Vagina (tissue), 2 donors: ENCODE measurements around the gene JAG1. TPM values are rescaled to one million over a fixed set of nuclear protein-coding genes. Genes with fewer than 3 reads are reported as not detected.

Experiments
- DNase-seq, 2 donors: peaks; one replicate each; pipeline ENCODE4 v3.0.0-alpha.2; 2017; ENCODE audit errors: extremely low spot score in 2 of 2
- H3K27ac ChIP-seq: fragments of 200-600 bp; sonication (generic); one replicate; pipeline ENCODE4 v1.5.1; 2019
- H3K27me3 ChIP-seq: fragments of 200-600 bp; sonication (generic); one replicate; pipeline ENCODE4 v1.5.1; 2019
- H3K36me3 ChIP-seq, 2 donors: fragments of 200-600 bp; sonication (generic); one replicate each; pipeline ENCODE4 v1.5.1; 2017 to 2019
- H3K4me1 ChIP-seq: fragments of 200-600 bp; sonication (generic); one replicate; pipeline ENCODE4 v1.5.1; 2019
- H3K4me3 ChIP-seq, 2 donors: fragments of 200-600 bp; sonication (generic); 1 replicate in 1 of 2; 2 replicates in 1 of 2; pipeline ENCODE4 v1.5.1; 2016 to 2019
- H3K9me3 ChIP-seq: fragments of 200-600 bp; sonication (generic); one replicate; pipeline ENCODE4 v1.5.1; 2019
- POLR2A ChIP-seq, 2 donors: fragments of 450-650 bp; IDR thresholded peaks; one replicate each; pipeline ENCODE4 v1.6.1; 2017; ENCODE audit warnings: antibody characterized with exemption in 2 of 2, mild to moderate bottlenecking in 2 of 2, moderate library complexity in 2 of 2
- POLR2AphosphoS5 ChIP-seq, 2 donors: sonication (generic); formaldehyde crosslinking; IDR thresholded peaks; one replicate each; pipeline ENCODE4 v1.9.0; 2017; ENCODE audit warnings: antibody characterized with exemption in 2 of 2, mild to moderate bottlenecking in 2 of 2, low read depth in 1 of 2; ENCODE audit not compliant: insufficient read depth in 1 of 2
- intact Hi-C: fragments of 100-400 bp; cut with DNase I; formaldehyde crosslinking; loops from one replicate; pipeline ENCODE4 v1.15.1; 2023
- total RNA-seq: library from RNA; depleted of rRNA; stranded (reverse); fragments of >200 nt; gene quantifications from one replicate; pipeline ENCODE4 v1.2.3, GENCODE V29; 2016
- TF ChIP-seq, protein P1 (sequence below), 3 experiments: fragments of 450-650 bp in 2 of 3; fragments of 200-600 bp in 1 of 3; sonication (generic) in 1 of 3; IDR thresholded peaks; one replicate each; pipeline ENCODE4 v1.5.1; 2017 to 2019; ENCODE audit warnings: antibody characterized with exemption in 3 of 3, mild to moderate bottlenecking in 2 of 3, moderate library complexity in 2 of 3

Gene JAG1
- total RNA-seq, 1 donor from 2014 or later, result 185 TPM

DNA sequence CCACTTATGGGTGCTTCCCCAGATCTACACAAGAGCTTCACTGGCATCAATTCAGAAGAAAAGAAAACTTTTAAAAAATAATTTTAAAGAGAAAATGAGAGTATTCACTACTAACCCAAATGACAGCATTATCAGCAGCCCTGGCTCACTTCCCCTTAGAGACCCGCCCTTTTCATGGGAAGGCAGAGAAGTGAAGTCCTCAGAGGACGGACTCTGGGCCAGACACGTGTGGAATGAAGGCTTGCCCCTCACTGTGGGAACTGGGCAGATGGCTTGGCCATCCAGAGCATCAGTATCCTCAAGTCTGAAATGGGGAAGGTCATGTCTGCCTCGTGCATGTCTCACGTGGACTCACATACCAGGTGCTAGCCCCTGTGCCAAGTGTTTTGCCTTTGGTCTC lies 63.5 kb downstream of the JAG1 start:
- H3K27me3 ChIP-seq, result no peaks in the 10 kb centered on the region
- peak overlapping the region; percentile 76 for H3K27ac ChIP-seq
- H3K9me3 ChIP-seq, result no peaks in the 10 kb centered on the region
- DNase-seq, result no peak
- H3K4me1 ChIP-seq, result peaks cover 12% of the 10 kb centered on the region
- TF ChIP-seq POLR2AphosphoS5 (IDR thresholded peaks at IDR 0.05; ENCODE audit: insufficient read depth in 1 of 2, low read depth in 1 of 2) (no peak), POLR2A (IDR thresholded peaks at IDR 0.05) (no peak)
- TF ChIP-seq, protein P1, sequence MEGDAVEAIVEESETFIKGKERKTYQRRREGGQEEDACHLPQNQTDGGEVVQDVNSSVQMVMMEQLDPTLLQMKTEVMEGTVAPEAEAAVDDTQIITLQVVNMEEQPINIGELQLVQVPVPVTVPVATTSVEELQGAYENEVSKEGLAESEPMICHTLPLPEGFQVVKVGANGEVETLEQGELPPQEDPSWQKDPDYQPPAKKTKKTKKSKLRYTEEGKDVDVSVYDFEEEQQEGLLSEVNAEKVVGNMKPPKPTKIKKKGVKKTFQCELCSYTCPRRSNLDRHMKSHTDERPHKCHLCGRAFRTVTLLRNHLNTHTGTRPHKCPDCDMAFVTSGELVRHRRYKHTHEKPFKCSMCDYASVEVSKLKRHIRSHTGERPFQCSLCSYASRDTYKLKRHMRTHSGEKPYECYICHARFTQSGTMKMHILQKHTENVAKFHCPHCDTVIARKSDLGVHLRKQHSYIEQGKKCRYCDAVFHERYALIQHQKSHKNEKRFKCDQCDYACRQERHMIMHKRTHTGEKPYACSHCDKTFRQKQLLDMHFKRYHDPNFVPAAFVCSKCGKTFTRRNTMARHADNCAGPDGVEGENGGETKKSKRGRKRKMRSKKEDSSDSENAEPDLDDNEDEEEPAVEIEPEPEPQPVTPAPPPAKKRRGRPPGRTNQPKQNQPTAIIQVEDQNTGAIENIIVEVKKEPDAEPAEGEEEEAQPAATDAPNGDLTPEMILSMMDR (IDR thresholded peaks at IDR 0.05), result no peak
- intact Hi-C loops, result no loop called here
- H3K4me3 ChIP-seq, result no peak overlapping the region
- H3K36me3 ChIP-seq, result no peaks in the 10 kb centered on the region

DNA sequence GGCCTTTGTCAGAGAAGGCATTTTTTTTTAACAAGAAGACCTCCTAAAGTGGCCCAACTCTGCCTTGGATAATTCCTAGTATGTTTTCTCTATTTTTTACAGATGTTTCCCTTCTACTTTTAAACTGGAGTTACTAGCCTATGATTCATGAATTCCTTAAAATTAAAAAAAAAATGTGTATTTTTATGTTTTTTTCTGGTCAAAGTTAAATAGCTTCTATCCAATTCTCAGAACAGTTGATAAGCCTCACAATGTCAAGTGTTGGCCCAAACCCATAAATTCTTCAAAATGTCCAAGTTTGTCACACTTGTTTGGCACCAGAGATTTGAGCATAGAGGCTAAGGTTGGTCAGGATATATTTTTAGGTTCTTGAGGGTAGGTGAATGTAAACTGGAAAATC lies 64.0 kb downstream of the JAG1 start:
- Histone ChIP-seq H3K27ac (peak overlapping the region; percentile 76), H3K9me3 (no peaks in the 10 kb centered on the region), H3K27me3 (no peaks in the 10 kb centered on the region), H3K4me1 (peaks cover 16% of the 10 kb centered on the region), H3K36me3 (no peaks in the 10 kb centered on the region), H3K4me3 (no peak overlapping the region)
- intact Hi-C loops, result loop anchor here (5.0 to 10.0 kb wide), 2 partner anchors 53 to 55 kb away; no protein-coding TSS in a partner anchor
- no peak for DNase-seq
- TF ChIP-seq, protein P1 (IDR thresholded peaks at IDR 0.05), result no peak
- TF ChIP-seq POLR2A (IDR thresholded peaks at IDR 0.05) (no peak), POLR2AphosphoS5 (IDR thresholded peaks at IDR 0.05; ENCODE audit: insufficient read depth in 1 of 2, low read depth in 1 of 2) (no peak)

DNA sequence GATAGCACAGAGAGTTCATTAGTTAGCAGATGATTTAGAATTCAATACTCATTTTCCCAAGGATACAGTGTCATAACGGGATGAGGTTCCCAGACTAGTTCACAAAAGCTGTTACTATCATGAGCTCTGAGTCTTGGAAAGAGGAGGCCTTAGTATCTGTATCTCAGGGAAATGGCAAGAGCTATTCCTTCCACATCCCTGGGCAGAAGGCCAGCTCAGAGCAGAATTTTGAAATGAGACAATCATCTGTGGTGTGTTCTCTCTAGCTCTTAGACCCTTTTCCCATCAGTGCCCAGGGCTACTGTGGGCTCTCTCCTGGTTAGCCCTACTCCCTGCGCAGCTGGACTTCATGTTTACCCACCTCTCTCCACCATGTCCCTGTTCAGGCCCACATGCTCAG lies 64.5 kb downstream of the JAG1 start:
- Histone ChIP-seq H3K36me3 (no peaks in the 10 kb centered on the region), H3K27ac (peak overlapping the region; percentile 76), H3K27me3 (no peaks in the 10 kb centered on the region), H3K9me3 (no peaks in the 10 kb centered on the region), H3K4me1 (peaks cover 21% of the 10 kb centered on the region), H3K4me3 (no peak overlapping the region)
- TF ChIP-seq, protein P1 (IDR thresholded peaks at IDR 0.05), result no peak
- TF ChIP-seq POLR2A (IDR thresholded peaks at IDR 0.05), result no peak
- no peak for TF ChIP-seq POLR2AphosphoS5 (IDR thresholded peaks at IDR 0.05; ENCODE audit: insufficient read depth in 1 of 2, low read depth in 1 of 2)
- intact Hi-C loops, result loop anchor here (5.0 to 10.0 kb wide), 2 partner anchors 53 to 54 kb away; no protein-coding TSS in a partner anchor
- no peak for DNase-seq

DNA sequence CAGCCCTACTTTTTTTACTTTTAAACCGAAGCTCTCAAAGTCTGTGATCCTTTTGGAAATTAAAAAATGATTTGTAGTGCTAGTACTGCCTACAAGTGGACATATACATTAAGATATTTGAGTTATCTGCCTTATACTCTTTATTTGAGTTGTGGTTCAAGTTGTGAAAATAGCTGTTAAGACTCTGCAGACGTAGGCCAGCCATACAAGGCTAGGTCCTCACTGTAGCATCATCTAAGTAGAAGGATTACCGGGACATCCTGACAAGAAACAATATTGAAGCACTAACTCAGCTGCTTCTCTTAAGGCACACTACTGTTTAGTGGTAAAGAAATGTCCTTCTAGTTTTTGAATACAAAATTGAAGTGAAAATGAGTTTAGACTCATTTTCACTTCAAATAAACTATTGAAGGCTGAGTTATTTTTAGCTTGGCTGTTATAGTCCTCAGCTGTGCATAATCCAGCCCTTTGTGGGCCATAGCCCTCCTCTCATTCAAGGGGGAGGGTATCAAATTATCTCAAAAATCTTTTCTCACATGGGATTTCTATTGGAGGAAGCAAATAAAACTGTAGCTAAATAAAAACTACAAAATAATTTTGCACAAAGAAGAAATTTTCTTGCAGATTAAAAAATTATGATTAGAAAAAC lies 68.1 kb downstream of the JAG1 start:
- TF ChIP-seq POLR2AphosphoS5 (IDR thresholded peaks at IDR 0.05; ENCODE audit: insufficient read depth in 1 of 2, low read depth in 1 of 2) (no peak), POLR2A (IDR thresholded peaks at IDR 0.05) (no peak)
- TF ChIP-seq, protein P1 (IDR thresholded peaks at IDR 0.05), result no peak
- peaks cover 34% of the 10 kb centered on the region for H3K4me1 ChIP-seq
- no peak overlapping the region for H3K4me3 ChIP-seq
- DNase-seq, result no peak
- H3K9me3 ChIP-seq, result no peaks in the 10 kb centered on the region
- intact Hi-C loops, result loop anchor here (5.0 to 10.0 kb wide), 2 partner anchors 51 to 57 kb away; no protein-coding TSS in a partner anchor
- no peaks in the 10 kb centered on the region for H3K27me3 ChIP-seq
- no peaks in the 10 kb centered on the region for H3K36me3 ChIP-seq
- peak overlapping the region; percentile 83 for H3K27ac ChIP-seq

DNA sequence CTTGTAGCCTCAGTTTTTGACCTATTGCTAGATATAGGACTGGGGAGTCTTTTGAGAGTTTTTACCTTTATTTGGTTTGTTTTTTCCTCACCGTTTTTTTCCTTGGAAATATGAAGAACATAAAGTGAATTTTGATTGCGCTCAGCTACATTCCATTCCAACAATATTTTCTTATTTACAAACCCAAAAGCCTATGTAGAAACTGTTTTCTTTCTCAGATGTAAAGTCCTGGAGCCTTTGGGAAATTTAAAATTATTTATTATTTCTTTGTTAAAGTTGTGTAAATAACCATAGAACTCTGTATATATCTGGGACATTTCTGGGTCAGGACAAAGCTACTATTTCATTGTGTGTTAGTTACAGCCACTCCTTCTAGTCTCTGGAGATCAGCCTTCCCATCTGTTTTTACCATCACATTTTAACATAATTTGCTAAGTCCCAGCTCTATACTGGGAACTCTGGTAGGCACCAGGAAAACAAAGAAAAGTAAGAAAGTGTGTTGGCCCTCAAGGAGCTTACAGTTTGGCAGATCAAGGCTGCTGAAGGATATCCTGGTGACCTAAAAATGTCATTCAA lies 68.8 kb downstream of the JAG1 start:
- intact Hi-C loops, result loop anchor here (5.0 to 10.0 kb wide), 2 partner anchors 50 to 57 kb away; no protein-coding TSS in a partner anchor
- H3K4me3 ChIP-seq, result no peak overlapping the region
- peak overlapping the region; percentile 83 for H3K27ac ChIP-seq

More for the DNA sequence above, 68.8 kb downstream of the JAG1 start:
- TF ChIP-seq, protein P1 (IDR thresholded peaks at IDR 0.05), result no peak
- TF ChIP-seq POLR2A (IDR thresholded peaks at IDR 0.05) (no peak), POLR2AphosphoS5 (IDR thresholded peaks at IDR 0.05; ENCODE audit: insufficient read depth in 1 of 2, low read depth in 1 of 2) (no peak)
- no peaks in the 10 kb centered on the region for H3K9me3 ChIP-seq
- peaks cover 34% of the 10 kb centered on the region for H3K4me1 ChIP-seq
- no peaks in the 10 kb centered on the region for H3K27me3 ChIP-seq
- no peaks in the 10 kb centered on the region for H3K36me3 ChIP-seq
- DNase-seq, result no peak
